Liver (tissue), 3 donors: ENCODE data around the gene FANCM.

Experiments used
- CTCF ChIP-seq: fragments of 150-350 bp; IDR thresholded peaks from 2 replicates; pipeline ENCODE4 v1.5.1; 2017; ENCODE audit warnings: improper control_type of control experiment, low read depth, low read length; ENCODE audit not compliant: missing input control
- EGR1 ChIP-seq, 2 donors: IDR thresholded peaks; 2 replicates each; pipeline ENCODE4 v1.6.1; 2016 to 2018; ENCODE audit warnings: antibody characterized with exemption in 2 of 2, low read depth in 2 of 2
- GABPA ChIP-seq, 2 donors: IDR thresholded peaks in 1 of 2; conservative IDR thresholded peaks in 1 of 2; 2 replicates each; pipeline ENCODE4 v1.6.1; 2016; ENCODE audit warnings: antibody characterized with exemption in 2 of 2, mild to moderate bottlenecking in 1 of 2, moderate library complexity in 1 of 2
- HNF4A ChIP-seq, 2 donors: conservative IDR thresholded peaks; 2 replicates each; pipeline ENCODE4 v1.6.1; 2016; ENCODE audit warnings: antibody characterized with exemption in 2 of 2, mild to moderate bottlenecking in 2 of 2
- JUND ChIP-seq, 2 donors: IDR thresholded peaks; 2 replicates each; pipeline ENCODE4 v1.6.1; 2016; ENCODE audit warnings: antibody characterized with exemption in 2 of 2
- NR2F2 ChIP-seq: IDR thresholded peaks from 2 replicates; pipeline ENCODE4 v1.6.1; 2016; ENCODE audit warnings: antibody characterized with exemption
- RXRA ChIP-seq, 2 donors: IDR thresholded peaks; 2 replicates each; pipeline ENCODE4 v1.6.1; 2017 to 2018; ENCODE audit warnings: antibody characterized with exemption in 2 of 2, mild to moderate bottlenecking in 1 of 2
- TAF1 ChIP-seq: conservative IDR thresholded peaks from 2 replicates; pipeline ENCODE4 v1.6.1; 2016; ENCODE audit warnings: antibody characterized with exemption, mild to moderate bottlenecking
- YY1 ChIP-seq: IDR thresholded peaks from 2 replicates; pipeline ENCODE4 v1.6.1; 2016; ENCODE audit warnings: antibody characterized with exemption, mild to moderate bottlenecking
- ZBTB33 ChIP-seq: IDR thresholded peaks from 2 replicates; pipeline ENCODE4 v1.6.1; 2016; ENCODE audit warnings: antibody characterized with exemption
- donor health status: healthy.
- donor health status: healthy.

DNA sequence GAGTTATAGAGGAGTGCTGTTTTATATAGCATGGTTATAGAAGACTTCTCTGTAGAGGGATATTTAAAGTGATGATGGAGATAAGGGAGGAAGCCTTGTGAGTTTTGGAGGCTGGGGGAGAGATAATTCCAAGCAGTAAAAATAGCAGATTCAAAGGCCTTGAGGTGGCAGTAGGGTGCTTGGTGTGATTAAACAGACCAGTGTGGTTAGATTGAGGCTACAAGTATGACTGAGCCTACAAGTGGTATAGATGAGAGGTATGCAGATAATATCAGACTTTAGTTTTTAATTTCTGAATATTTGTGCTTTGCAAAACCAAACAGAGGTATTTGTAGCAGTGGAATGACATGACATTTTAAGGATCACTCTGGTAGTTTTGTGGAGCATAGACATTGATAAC is 20.3 kb downstream of the FANCM start:
- TF ChIP-seq CTCF (no peak), HNF4A (conservative IDR thresholded peaks at IDR 0.05) (no peak), GABPA (IDR thresholded peaks at IDR 0.05 in 1 of 2, conservative IDR thresholded peaks at IDR 0.05 in 1 of 2) (no peak), RXRA (IDR thresholded peaks at IDR 0.05) (no peak), YY1 (no peak), NR2F2 (no peak), EGR1 (IDR thresholded peaks at IDR 0.05; ENCODE audit: low read depth in 2 of 2) (no peak), JUND (IDR thresholded peaks at IDR 0.05) (no peak), TAF1 (no peak), ZBTB33 (no peak)
